Measurements from ENCODE around the gene TSPOAP1.

Gene TSPOAP1

GRCh38 chr17:58301504-58302150 is 27.0 kb downstream of the TSPOAP1 start:
- no peak for ATAC-seq
- Mint-ChIP-seq H3K36me3 (no peaks in the 10 kb centered on the region), H3K9me3 (no peaks in the 10 kb centered on the region), H3K27me3 (no peaks in the 10 kb centered on the region), H3K4me3 (no peak overlapping the region), H3K4me1 (peaks cover 24% of the 10 kb centered on the region), H3K27ac (no peak overlapping the region)

- Mint-ChIP-seq H3K27ac (no peak overlapping the region), H3K4me1 (peaks cover 24% of the 10 kb centered on the region), H3K27me3 (no peaks in the 10 kb centered on the region), H3K36me3 (no peaks in the 10 kb centered on the region), H3K4me3 (no peak overlapping the region), H3K9me3 (no peaks in the 10 kb centered on the region)
- ATAC-seq, result no peak
These were observed 28.3 kb downstream of the TSPOAP1 start for GRCh38 chr17:58300336-58300735.

- Mint-ChIP-seq H3K4me1 (no peaks in the 10 kb centered on the region), H3K4me3 (no peak overlapping the region), H3K36me3 (no peaks in the 10 kb centered on the region)
These were observed 34.6 kb downstream of the TSPOAP1 start for GRCh38 chr17:58294034-58294433.

GRCh38 chr17:58291246-58291645 is 37.3 kb downstream of the TSPOAP1 start:
- H3K4me3 Mint-ChIP-seq, result no peak overlapping the region
- H3K4me1 Mint-ChIP-seq, result no peaks in the 10 kb centered on the region
- H3K36me3 Mint-ChIP-seq, result no peaks in the 10 kb centered on the region
- no peak overlapping the region for H3K27ac Mint-ChIP-seq
- peaks cover 35% of the 10 kb centered on the region for H3K27me3 Mint-ChIP-seq
- peaks cover 3% of the 10 kb centered on the region for H3K9me3 Mint-ChIP-seq
- ATAC-seq, result no peak

More at GRCh38 chr17:58294034-58294433, 34.6 kb downstream of the TSPOAP1 start:
- no peak for ATAC-seq
- Mint-ChIP-seq H3K27ac (no peak overlapping the region), H3K9me3 (peaks cover 3% of the 10 kb centered on the region), H3K27me3 (peaks cover 18% of the 10 kb centered on the region)

GRCh38 chr17:58289869-58290268 is 38.7 kb downstream of the TSPOAP1 start:
- Mint-ChIP-seq H3K36me3 (no peaks in the 10 kb centered on the region), H3K27ac (no peak overlapping the region), H3K27me3 (peaks cover 48% of the 10 kb centered on the region), H3K4me3 (no peak overlapping the region), H3K4me1 (no peaks in the 10 kb centered on the region), H3K9me3 (peaks cover 3% of the 10 kb centered on the region)
- ATAC-seq, result no peak

- no peaks in the 10 kb centered on the region for H3K9me3 Mint-ChIP-seq
- no peak for ATAC-seq
These were observed 43.2 kb downstream of the TSPOAP1 start for GRCh38 chr17:58285422-58285810.

GRCh38 chr17:58284613-58285421 is 43.8 kb downstream of the TSPOAP1 start:
- no peak overlapping the region for H3K27ac Mint-ChIP-seq
- no peak overlapping the region for H3K4me3 Mint-ChIP-seq
- peaks cover 62% of the 10 kb centered on the region for H3K27me3 Mint-ChIP-seq

More at GRCh38 chr17:58285422-58285810, 43.2 kb downstream of the TSPOAP1 start:
- Mint-ChIP-seq H3K4me1 (no peaks in the 10 kb centered on the region), H3K27me3 (peaks cover 56% of the 10 kb centered on the region), H3K4me3 (no peak overlapping the region), H3K36me3 (no peaks in the 10 kb centered on the region), H3K27ac (no peak overlapping the region)

GRCh38 chr17:58283674-58284612 is 44.7 kb downstream of the TSPOAP1 start:
- ATAC-seq, result no peak
- H3K36me3 Mint-ChIP-seq, result no peaks in the 10 kb centered on the region
- H3K9me3 Mint-ChIP-seq, result no peaks in the 10 kb centered on the region
- H3K4me3 Mint-ChIP-seq, result no peak overlapping the region
- H3K4me1 Mint-ChIP-seq, result no peaks in the 10 kb centered on the region
- H3K27ac Mint-ChIP-seq, result no peak overlapping the region
- peaks cover 70% of the 10 kb centered on the region for H3K27me3 Mint-ChIP-seq

More at GRCh38 chr17:58284613-58285421, 43.8 kb downstream of the TSPOAP1 start:
- Mint-ChIP-seq H3K4me1 (no peaks in the 10 kb centered on the region), H3K36me3 (no peaks in the 10 kb centered on the region), H3K9me3 (no peaks in the 10 kb centered on the region)
- no peak for ATAC-seq

GRCh38 chr17:58282442-58282841 is 46.2 kb downstream of the TSPOAP1 start:
- no peak for ATAC-seq
- Mint-ChIP-seq H3K4me3 (no peak overlapping the region), H3K9me3 (no peaks in the 10 kb centered on the region), H3K27ac (no peak overlapping the region), H3K4me1 (no peaks in the 10 kb centered on the region), H3K27me3 (peaks cover 72% of the 10 kb centered on the region), H3K36me3 (no peaks in the 10 kb centered on the region)

- Mint-ChIP-seq H3K9me3 (no peaks in the 10 kb centered on the region), H3K36me3 (no peaks in the 10 kb centered on the region), H3K4me1 (no peaks in the 10 kb centered on the region), H3K4me3 (no peak overlapping the region), H3K27ac (no peak overlapping the region), H3K27me3 (peaks cover 70% of the 10 kb centered on the region)
- ATAC-seq, result no peak
These were observed 47.0 kb downstream of the TSPOAP1 start for GRCh38 chr17:58281511-58282011.

GRCh38 chr17:58280480-58281217 is 47.9 kb downstream of the TSPOAP1 start, which contains the start of gene MPO:
Gene MPO, minus strand, starts transcription at chr17:58280935. Its CDS starts 177 bp downstream, at chr17:58280758.
- no peaks in the 10 kb centered on the region for H3K36me3 Mint-ChIP-seq
- no peaks in the 10 kb centered on the region for H3K9me3 Mint-ChIP-seq
- peaks cover 74% of the 10 kb centered on the region for H3K27me3 Mint-ChIP-seq
- H3K4me1 Mint-ChIP-seq, result no peaks in the 10 kb centered on the region
- no peak within 1 kb of the TSS for H3K27ac Mint-ChIP-seq
- ATAC-seq, result no peak
- H3K4me3 Mint-ChIP-seq, result no peak within 1 kb of the TSS

GRCh38 chr17:58279736-58280479 is 48.7 kb downstream of the TSPOAP1 start:
- Mint-ChIP-seq H3K9me3 (no peaks in the 10 kb centered on the region), H3K27me3 (peaks cover 72% of the 10 kb centered on the region), H3K36me3 (no peaks in the 10 kb centered on the region), H3K4me1 (no peaks in the 10 kb centered on the region), H3K4me3 (no peak overlapping the region), H3K27ac (no peak overlapping the region)
- no peak for ATAC-seq

- H3K9me3 Mint-ChIP-seq, result no peaks in the 10 kb centered on the region
- no peak for ATAC-seq
- H3K27me3 Mint-ChIP-seq, result peaks cover 64% of the 10 kb centered on the region
- no peaks in the 10 kb centered on the region for H3K36me3 Mint-ChIP-seq
- H3K4me1 Mint-ChIP-seq, result no peaks in the 10 kb centered on the region
- H3K27ac Mint-ChIP-seq, result no peak overlapping the region
- no peak overlapping the region for H3K4me3 Mint-ChIP-seq
These were observed 49.4 kb downstream of the TSPOAP1 start for GRCh38 chr17:58279016-58279711.
